Stimulated activated CD4-positive, alpha-beta T cell treated with anti-CD3 and anti-CD28 coated beads, Interleukin-4, amount 100 ng/mL, for 1 hour (primary cell): ENCODE measurements around the gene INVS.
"Not testable (repeated sequence)": the region's sequence is repeated elsewhere in the genome, so short reads cannot be mapped to it uniquely, and the experiment has no call there.

Experiments used
- DNase-seq: peaks from one replicate; pipeline ENCODE4 v3.0.0-alpha.2; 2020

INVS gene

GRCh38 chr9:100098887-100099721 lies at the start of gene INVS, which contains the start of gene ERP44:
INVS (plus strand) TSS chr9:100099243; CDS start chr9:100104522, 5,279 bp downstream.
ERP44 (minus strand) TSS chr9:100099000; CDS start chr9:100098840, 160 bp downstream.
- peak; percentile 93 for DNase-seq

GRCh38 chr9:100049551-100049950 lies 49.5 kb upstream of the INVS start:
- no peak for DNase-seq

- no peak for DNase-seq
Observed at GRCh38 chr9:100052375-100052774, 46.7 kb upstream of the INVS start.

- no peak for DNase-seq
Observed at GRCh38 chr9:100056561-100056960, 42.5 kb upstream of the INVS start.

- no peak for DNase-seq
Observed at GRCh38 chr9:100057624-100058023, 41.4 kb upstream of the INVS start.

- DNase-seq, result no peak
Observed at GRCh38 chr9:100058699-100059579, 40.1 kb upstream of the INVS start.

- not testable (repeated sequence) for DNase-seq
Observed at GRCh38 chr9:100062683-100063082, 36.4 kb upstream of the INVS start.

- DNase-seq, result no peak
Observed at GRCh38 chr9:100063185-100063584, 35.9 kb upstream of the INVS start.

- no peak for DNase-seq
Observed at GRCh38 chr9:100064872-100065581, 34.0 kb upstream of the INVS start.

GRCh38 chr9:100066539-100066938 lies 32.5 kb upstream of the INVS start:
- no peak for DNase-seq

- DNase-seq, result not testable (repeated sequence)
Observed at GRCh38 chr9:100067990-100068389, 31.1 kb upstream of the INVS start.

- DNase-seq, result not testable (repeated sequence)
Observed at GRCh38 chr9:100069068-100069467, 30.0 kb upstream of the INVS start.

- no peak for DNase-seq
Observed at GRCh38 chr9:100070104-100071041, 28.7 kb upstream of the INVS start.

- DNase-seq, result no peak
Observed at GRCh38 chr9:100071271-100071670, 27.8 kb upstream of the INVS start.

GRCh38 chr9:100072805-100073204 lies 26.2 kb upstream of the INVS start:
- no peak for DNase-seq

GRCh38 chr9:100074093-100074492 lies 24.9 kb upstream of the INVS start:
- no peak for DNase-seq

GRCh38 chr9:100074989-100075388 lies 24.1 kb upstream of the INVS start:
- no peak for DNase-seq

- not testable (repeated sequence) for DNase-seq
Observed at GRCh38 chr9:100076256-100076655, 22.8 kb upstream of the INVS start.

- no peak for DNase-seq
Observed at GRCh38 chr9:100082782-100083181, 16.3 kb upstream of the INVS start.

- no peak for DNase-seq
Observed at GRCh38 chr9:100083448-100084127, 15.5 kb upstream of the INVS start.

GRCh38 chr9:100084128-100084453 lies 15.0 kb upstream of the INVS start:
- no peak for DNase-seq
